Stimulated activated CD8-positive, alpha-beta memory T cell treated with anti-CD3 and anti-CD28 coated beads, Interleukin-4, amount 100 ng/mL, for 4 hours (primary cell): ENCODE data around the gene CBLC.
"Not testable (repeated sequence)": the region's sequence is repeated elsewhere in the genome, so short reads cannot be mapped to it uniquely, and the experiment has no call there.

ENCODE experiments used
- DNase-seq, 2 donors: peaks; one replicate each; pipeline ENCODE4 v3.0.0-alpha.2; 2020; ENCODE audit warnings: low read depth in 2 of 2, low spot score in 1 of 2

Gene CBLC

GRCh38 chr19:44765033-44765948 is 12.4 kb upstream of the CBLC start:
- no peak for DNase-seq

DNA sequence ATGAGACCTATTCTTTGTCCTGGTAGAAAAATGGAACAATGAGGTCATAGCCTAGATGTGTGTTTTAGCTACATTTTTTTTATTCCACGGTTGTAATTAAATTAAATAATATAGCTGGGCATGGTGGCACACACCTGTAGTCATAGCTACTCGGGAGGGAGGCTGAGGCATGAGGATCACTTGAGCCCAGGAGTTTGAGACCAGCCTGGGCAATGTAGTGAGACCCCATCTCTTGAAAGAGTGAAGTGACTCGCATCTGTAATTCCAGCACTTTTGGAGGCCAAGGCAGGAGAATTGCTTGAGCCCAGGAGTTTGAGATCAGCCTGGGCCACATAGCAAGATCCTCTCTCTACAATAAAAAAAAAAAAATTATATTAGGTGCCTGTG is 11.7 kb upstream of the CBLC start:
- no peak for DNase-seq

- DNase-seq, result no peak
These were observed 10.2 kb upstream of the CBLC start for GRCh38 chr19:44767295-44768180.

DNA sequence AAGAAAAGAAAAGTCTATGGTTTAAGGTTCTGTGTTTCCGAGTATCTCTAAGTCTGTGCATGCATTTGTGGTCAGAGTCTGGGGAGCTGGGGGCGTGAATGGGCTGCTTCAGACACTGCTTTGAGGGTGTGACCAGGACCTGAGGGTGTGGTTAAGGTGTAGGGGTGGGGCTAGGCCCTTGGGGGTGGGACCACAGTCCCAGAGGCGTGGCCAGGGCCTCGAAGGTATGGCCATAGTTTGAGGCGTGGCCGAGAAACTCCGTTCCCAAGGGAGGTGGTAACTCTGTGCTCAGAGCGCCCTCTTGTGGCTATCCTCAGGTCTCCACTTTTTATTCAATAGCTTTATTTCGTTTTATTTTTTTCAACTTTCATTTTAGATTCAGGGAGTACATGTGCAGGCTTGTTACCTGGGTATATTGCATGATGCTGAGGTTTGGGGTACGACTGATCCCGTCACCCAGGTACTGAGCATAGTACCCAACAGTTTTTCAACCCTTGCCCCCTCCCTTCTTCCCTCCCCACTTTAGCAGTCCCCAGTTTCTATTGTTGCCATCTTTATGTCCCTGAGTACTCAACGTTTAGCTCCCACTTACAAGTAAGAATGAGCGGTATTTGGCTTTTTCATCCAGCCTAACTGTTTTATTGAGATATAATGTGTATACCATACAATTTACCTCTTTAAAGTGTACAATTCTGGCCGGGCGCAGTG is 7.0 kb upstream of the CBLC start:
- DNase-seq, result peak; percentile 93 to 98

GRCh38 chr19:44772144-44772543 is 5.5 kb upstream of the CBLC start:
- not testable (repeated sequence) for DNase-seq

GRCh38 chr19:44772959-44773358 is 4.7 kb upstream of the CBLC start:
- no peak for DNase-seq

DNA sequence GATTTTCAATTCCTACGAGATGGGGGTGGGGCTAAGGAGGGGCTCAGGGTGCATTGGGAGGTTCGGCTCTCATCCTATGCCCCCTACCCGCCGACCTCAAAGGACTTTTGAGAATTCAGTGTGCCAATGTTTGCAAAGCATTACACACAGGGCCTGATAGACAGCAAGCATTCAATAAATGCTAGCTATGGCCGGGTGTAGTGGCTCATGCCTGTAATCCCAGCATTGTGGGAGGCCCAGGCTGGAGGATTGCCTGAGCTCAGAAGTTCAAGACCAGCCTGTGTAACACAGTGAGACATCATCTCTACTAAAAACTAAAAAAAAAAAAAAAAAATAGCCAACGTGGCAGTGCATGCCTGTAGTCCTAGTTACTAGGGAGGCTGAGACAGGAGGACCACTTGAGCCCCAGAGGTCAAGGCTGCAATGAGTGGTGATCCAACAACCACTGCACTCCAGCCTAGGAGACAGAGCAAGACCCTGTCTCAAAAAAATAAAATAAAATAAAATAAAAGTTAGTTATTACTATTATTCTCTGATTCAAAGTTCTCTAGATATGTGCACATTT is 1.9 kb upstream of the CBLC start:
- DNase-seq, result no peak

DNA sequence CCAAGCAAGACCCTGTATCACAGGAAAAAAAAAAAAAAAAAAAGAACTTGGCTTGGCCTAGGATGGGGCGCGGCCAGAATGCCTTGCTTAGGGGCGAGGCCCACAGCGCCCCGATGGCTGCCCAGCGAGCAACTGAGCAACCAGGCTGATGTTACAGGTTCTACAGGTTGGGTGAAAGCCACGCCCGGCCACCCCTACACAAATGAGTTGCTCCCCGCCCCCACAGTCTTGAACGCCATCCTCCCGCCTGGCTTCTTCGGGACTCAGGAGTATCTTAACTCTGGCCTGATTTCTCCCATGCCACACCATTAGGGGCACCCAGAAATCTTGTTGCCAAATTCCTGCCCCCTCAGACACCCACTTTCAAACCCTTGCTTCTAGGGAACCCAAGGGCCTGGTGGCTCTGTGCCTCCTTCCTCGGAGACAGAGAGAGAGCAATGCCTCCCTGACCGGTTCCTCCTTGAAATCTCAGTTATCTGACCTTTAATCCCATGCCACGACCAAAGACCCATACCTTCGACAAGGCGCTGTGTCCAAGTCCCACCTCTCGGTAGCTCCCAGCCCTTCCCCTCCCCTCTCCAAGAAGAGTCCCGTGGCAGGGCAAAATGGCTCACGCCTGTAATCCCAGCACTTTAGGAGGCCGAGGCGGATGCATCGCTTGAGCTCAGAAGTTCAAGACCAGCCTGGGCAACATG is 1.1 kb upstream of the CBLC start:
- no peak for DNase-seq

GRCh38 chr19:44779150-44779549 is 1.5 kb downstream of the CBLC start:
- no peak for DNase-seq

DNA sequence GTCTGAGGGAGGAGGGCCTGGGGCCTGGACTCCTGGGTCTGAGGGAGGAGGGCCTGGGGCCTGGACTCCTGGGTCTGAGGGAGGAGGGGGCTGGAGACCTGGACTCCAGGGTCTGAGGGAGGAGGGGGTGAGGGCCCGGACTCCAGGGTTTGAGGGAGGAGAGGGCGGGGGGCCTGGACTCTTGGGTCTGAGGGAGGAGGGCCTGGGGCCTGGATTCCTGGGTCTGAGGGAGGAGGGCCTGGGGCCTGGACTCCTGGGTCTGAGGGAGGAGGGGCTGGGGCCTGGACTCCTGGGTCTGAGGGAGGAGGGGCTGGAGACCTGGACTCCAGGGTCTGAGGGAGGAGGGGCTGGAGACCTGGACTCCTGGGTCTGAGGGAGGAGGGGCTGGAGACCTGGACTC is 4.0 kb downstream of the CBLC start:
- DNase-seq, result not testable (repeated sequence)

DNA sequence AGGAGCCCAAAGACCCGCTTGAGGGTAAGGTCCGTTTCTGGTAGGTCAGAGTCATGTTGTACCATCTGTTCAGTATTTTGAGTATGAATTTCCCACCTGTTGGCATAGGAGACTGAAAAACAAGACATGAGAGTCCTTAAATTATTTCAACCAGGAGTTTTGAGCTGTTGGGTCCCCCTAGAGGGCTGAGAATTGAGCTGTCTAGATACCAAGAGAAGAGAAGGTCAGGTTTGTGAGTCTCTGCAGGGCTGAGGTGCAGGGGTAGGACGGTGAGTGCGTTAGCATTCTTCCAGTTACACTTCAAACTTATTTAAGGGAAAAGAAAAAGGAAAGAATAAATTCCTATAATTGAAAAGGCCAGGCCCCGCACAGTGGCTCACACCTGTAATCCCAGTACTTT is 5.0 kb downstream of the CBLC start:
- no peak for DNase-seq

DNA sequence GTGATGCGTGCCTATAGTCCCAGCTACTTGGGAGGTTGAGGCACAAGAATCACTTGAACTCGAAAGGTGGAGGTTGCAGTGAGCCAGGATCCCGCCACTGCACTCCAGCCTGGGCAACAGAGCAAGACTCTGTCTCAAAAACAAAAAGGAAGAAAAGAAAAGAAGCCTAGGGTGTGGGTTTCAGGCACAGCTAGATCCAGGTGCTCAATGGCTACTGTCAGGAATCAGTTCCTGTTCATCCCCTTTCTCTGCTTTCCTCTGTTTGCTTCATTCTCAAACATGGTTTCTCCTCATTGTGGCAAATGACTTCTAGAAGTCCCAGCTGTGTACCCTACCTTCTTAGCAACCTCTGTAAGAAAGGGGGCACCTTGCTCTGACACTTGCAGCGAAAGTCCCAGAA is 5.9 kb downstream of the CBLC start:
- DNase-seq, result no peak

DNA sequence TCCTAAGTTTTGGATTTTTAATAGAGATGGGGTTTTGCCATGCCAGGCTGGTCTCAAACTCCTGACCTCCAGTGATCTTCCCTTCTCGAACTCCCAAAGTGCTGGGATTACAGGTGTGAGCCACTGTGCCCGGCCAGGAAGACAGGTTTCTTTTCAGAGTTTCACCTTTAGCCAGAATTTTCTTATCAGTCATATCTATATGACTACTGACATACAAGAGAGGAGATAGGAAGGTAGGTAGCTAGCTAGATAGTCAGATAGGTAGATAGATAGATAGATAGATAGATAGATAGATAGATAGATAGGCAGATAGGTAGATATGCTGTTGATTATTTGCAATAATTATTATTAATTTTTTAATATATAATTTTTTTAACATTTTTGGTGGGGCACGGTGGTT is 7.6 kb downstream of the CBLC start:
- DNase-seq, result no peak

DNA sequence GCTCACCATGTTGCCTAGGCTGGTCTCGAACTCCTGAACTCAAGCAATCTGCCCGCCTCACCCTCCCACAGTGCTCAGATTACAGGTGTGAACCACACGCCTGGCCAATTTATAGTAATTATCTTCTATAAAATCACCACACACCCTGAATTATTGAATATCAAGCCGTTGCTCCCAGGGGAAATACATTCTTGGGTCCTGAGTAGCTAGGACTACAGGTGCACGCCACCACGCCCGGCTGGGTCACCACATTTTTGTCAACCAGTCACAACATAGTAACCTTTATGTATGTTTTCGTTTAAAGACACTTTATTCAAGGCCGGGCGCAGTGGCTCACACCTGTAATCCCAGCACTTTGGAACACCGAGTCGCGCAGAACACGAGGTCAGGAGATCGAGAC is 8.3 kb downstream of the CBLC start:
- no peak for DNase-seq

- no peak for DNase-seq
These were observed 11.3 kb downstream of the CBLC start for GRCh38 chr19:44788971-44789370.

DNA sequence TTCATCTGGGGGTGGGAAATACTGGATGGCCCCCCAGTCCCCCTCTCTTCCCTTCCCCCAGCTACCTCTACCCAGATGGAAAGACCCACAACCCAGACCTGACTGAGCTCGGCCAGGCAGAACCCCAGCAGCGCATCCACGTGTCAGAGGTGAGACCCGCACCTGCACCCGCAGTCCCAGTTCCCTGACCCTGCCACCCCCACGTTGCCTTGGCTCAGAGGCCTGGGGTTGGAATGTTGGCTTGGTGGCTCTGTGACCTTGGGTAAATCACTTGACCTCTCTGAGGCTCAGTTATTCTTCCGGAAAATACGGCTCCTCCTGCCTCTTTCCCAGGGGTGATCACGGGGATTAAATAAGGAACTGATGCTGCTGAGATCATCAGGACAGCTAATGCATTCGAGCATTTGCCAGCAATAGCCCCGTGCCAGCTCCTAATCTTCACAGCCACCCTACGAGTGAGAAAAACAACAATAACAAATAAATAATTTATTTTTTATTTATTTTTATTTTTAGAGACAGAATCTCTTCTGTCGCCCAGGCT is 12.3 kb downstream of the CBLC start:
- no peak for DNase-seq

DNA sequence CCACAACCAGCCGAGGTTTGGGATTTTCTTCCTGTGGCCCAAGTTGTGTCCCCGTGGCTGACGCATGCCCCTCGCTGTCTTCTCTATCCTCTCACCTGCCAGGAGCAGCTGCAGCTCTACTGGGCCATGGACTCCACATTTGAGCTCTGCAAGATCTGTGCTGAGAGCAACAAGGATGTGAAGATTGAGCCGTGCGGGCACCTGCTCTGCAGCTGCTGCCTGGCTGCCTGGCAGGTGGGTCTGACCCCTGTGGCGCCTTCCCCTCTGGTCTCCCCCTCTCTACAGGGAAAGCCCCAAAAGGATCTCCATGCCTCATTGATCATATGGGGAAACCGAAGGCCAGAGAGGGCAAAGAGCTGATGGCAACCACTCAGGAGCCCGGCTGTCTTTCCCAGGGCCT is 14.6 kb downstream of the CBLC start:
- DNase-seq, result no peak

- DNase-seq, result no peak
These were observed 16.9 kb downstream of the CBLC start for GRCh38 chr19:44794610-44795009.

DNA sequence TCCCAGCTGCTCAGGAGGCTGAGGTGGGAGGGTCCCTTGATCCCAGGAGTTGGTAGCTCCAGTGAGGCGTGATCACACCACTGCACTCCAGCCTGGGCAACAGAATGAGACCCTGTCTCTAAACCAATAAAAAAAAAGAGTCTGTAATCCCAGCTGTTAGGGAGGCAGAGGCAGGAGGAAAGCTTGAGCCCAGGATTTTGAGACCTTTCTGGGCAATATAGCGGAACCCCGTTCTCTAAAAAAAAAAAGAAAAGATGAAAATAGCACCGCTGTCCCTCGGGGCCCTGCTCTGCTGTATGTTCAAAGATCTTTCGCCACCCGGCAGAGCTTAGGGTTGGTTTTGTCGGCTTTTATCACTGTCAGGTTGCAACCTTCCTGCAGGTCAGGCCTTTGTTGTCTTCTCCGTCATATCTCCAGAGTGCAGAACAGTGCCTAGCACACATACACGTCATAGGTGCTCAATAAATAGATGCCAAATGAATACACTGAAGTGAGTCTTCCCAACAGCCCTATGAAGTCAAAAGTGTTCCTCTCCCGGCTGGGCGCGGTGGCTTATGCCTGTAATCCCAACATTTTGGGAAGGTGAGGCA is 17.8 kb downstream of the CBLC start:
- no peak for DNase-seq

GRCh38 chr19:44796701-44797115 is 19.0 kb downstream of the CBLC start:
- DNase-seq, result no peak
